Duodenal mucosa (tissue), 2 donors: Measurements from ENCODE around the gene RELA.
"Not testable (repeated sequence)": the region's sequence is repeated elsewhere in the genome, so short reads cannot be mapped to it uniquely, and the experiment has no call there.

ENCODE experiments used
- H3K27ac ChIP-seq: one replicate; pipeline ENCODE4 v1.7.0; 2013; ENCODE audit warnings: low read depth, low read length
- H3K27me3 ChIP-seq, 2 donors: one replicate each; pipeline ENCODE4 v1.7.0; 2013; ENCODE audit warnings: low read length in 2 of 2, control low read depth in 1 of 2; ENCODE audit not compliant: insufficient read depth in 2 of 2, control insufficient read depth in 1 of 2
- H3K36me3 ChIP-seq, 2 donors: one replicate each; pipeline ENCODE4 v1.7.0; 2013; ENCODE audit warnings: low read length in 2 of 2, control low read depth in 1 of 2; ENCODE audit not compliant: insufficient read depth in 2 of 2, control insufficient read depth in 1 of 2
- H3K4me1 ChIP-seq, 2 donors: one replicate each; pipeline ENCODE4 v1.7.0; 2013; ENCODE audit warnings: low read length in 2 of 2, control low read depth in 1 of 2; ENCODE audit not compliant: insufficient read depth in 2 of 2, control insufficient read depth in 1 of 2
- H3K4me3 ChIP-seq, 2 donors: one replicate each; pipeline ENCODE4 v1.7.0; 2013; ENCODE audit warnings: low read length in 2 of 2, low read depth in 1 of 2
- H3K9ac ChIP-seq, 2 donors: one replicate each; pipeline ENCODE4 v1.7.0; 2013; ENCODE audit warnings: low read length in 2 of 2, low read depth in 1 of 2
- H3K9me3 ChIP-seq, 2 donors: one replicate each; pipeline ENCODE4 v1.7.0; 2013; ENCODE audit warnings: low read length in 2 of 2, control low read depth in 1 of 2; ENCODE audit not compliant: control insufficient read depth in 1 of 2

RELA gene

GRCh38 chr11:65639623-65640482, 22.9 kb downstream of the RELA start:
- H3K27me3 ChIP-seq = no peaks in the 10 kb centered on the region
- H3K27ac ChIP-seq = peak overlapping the region; percentile 84
- H3K4me1 ChIP-seq = peaks cover 20 to 43% of the 10 kb centered on the region in 2 donors
- peaks cover 13 to 26% of the 10 kb centered on the region in 2 donors for H3K36me3 ChIP-seq
- H3K9ac ChIP-seq = peak overlapping the region; percentile 26 to 61
- H3K9me3 ChIP-seq = no peaks in the 10 kb centered on the region
- peak overlapping the region; percentile 48 to 52 for H3K4me3 ChIP-seq

- Histone ChIP-seq H3K4me3 (peak overlapping the region; percentile 52 to 80), H3K36me3 (peaks cover 19 to 33% of the 10 kb centered on the region in 2 donors), H3K4me1 (peaks cover 20 to 39% of the 10 kb centered on the region in 2 donors)
- H3K27ac ChIP-seq, H3K27me3 ChIP-seq, H3K9ac ChIP-seq, H3K9me3 ChIP-seq: not testable (repeated sequence)
Measured at GRCh38 chr11:65639228-65639597, 23.5 kb downstream of the RELA start.

- Histone ChIP-seq H3K9me3 (no peaks in the 10 kb centered on the region), H3K27me3 (no peaks in the 10 kb centered on the region), H3K9ac (peak within 1 kb of the TSS; percentile 68 to 81), H3K36me3 (peaks cover 20 to 46% of the 10 kb centered on the region in 2 donors), H3K4me1 (peaks cover 20 to 39% of the 10 kb centered on the region in 2 donors), H3K4me3 (peak within 1 kb of the TSS; percentile 80), H3K27ac (peak within 1 kb of the TSS; percentile 81)
Measured at GRCh38 chr11:65637794-65638419, 24.8 kb downstream of the RELA start, which contains the start of gene SIPA1. TSS of gene SIPA1 (plus strand) at chr11:65638101. CDS start at chr11:65640922, 2,821 bp downstream.

- Histone ChIP-seq H3K27ac (no peak overlapping the region), H3K27me3 (no peaks in the 10 kb centered on the region), H3K4me1 (peaks cover 20 to 33% of the 10 kb centered on the region in 2 donors), H3K4me3 (peak overlapping the region in 1 of 2 donors; percentile 40), H3K9ac (peak overlapping the region in 1 of 2 donors; percentile 81), H3K9me3 (no peaks in the 10 kb centered on the region), H3K36me3 (peaks cover 20 to 47% of the 10 kb centered on the region in 2 donors)
Measured at GRCh38 chr11:65637032-65637557, 25.6 kb downstream of the RELA start.

GRCh38 chr11:65636108-65637031, 26.3 kb downstream of the RELA start:
- no peaks in the 10 kb centered on the region for H3K27me3 ChIP-seq
- no peaks in the 10 kb centered on the region for H3K9me3 ChIP-seq
- H3K36me3 ChIP-seq = peaks cover 20 to 52% of the 10 kb centered on the region in 2 donors
- H3K9ac ChIP-seq = no peak overlapping the region
- H3K4me1 ChIP-seq = peaks cover 17 to 30% of the 10 kb centered on the region in 2 donors
- no peak overlapping the region for H3K4me3 ChIP-seq
- H3K27ac ChIP-seq = no peak overlapping the region

GRCh38 chr11:65634905-65635731, 27.6 kb downstream of the RELA start:
- H3K4me1 ChIP-seq = peaks cover 15 to 22% of the 10 kb centered on the region in 2 donors
- H3K4me3 ChIP-seq = no peak overlapping the region
- H3K27ac ChIP-seq = no peak overlapping the region
- H3K36me3 ChIP-seq = peaks cover 25 to 58% of the 10 kb centered on the region in 2 donors
- H3K27me3 ChIP-seq = no peaks in the 10 kb centered on the region
- H3K9me3 ChIP-seq = no peaks in the 10 kb centered on the region
- H3K9ac ChIP-seq = no peak overlapping the region

- H3K9ac ChIP-seq = no peak overlapping the region
- no peak overlapping the region for H3K4me3 ChIP-seq
- no peak overlapping the region for H3K27ac ChIP-seq
- H3K9me3 ChIP-seq = no peaks in the 10 kb centered on the region
- H3K27me3 ChIP-seq = no peaks in the 10 kb centered on the region
- peaks cover 29 to 65% of the 10 kb centered on the region in 2 donors for H3K36me3 ChIP-seq
- peaks cover 15% of the 10 kb centered on the region in 2 donors for H3K4me1 ChIP-seq
Measured at GRCh38 chr11:65634440-65634839, 28.3 kb downstream of the RELA start.

- no peak overlapping the region for H3K4me3 ChIP-seq
- no peaks in the 10 kb centered on the region for H3K27me3 ChIP-seq
- H3K9ac ChIP-seq = no peak overlapping the region
- H3K9me3 ChIP-seq = no peaks in the 10 kb centered on the region
- H3K4me1 ChIP-seq = peaks cover 15% of the 10 kb centered on the region in 2 donors
- no peak overlapping the region for H3K27ac ChIP-seq
- H3K36me3 ChIP-seq = peaks cover 33 to 69% of the 10 kb centered on the region in 2 donors
Measured at GRCh38 chr11:65634109-65634436, 28.6 kb downstream of the RELA start.
